T-helper 2 cell treated with Interferon-gamma antibody and Interleukin-4, amounts not matched to agents 5 μg/mL and 100 μg/mL, for 36 hours (primary cell): ENCODE results near the gene PCP2.

Source experiments
- DNase-seq: peaks from one replicate; pipeline ENCODE4 v3.0.0; 2021; ENCODE audit warnings: low spot score
- H3K27ac Mint-ChIP-seq: one replicate; pipeline ENCODE4 v1.8.0; 2021; ENCODE audit warnings: mild to moderate bottlenecking, mixed read lengths
- H3K27me3 Mint-ChIP-seq: one replicate; pipeline ENCODE4 v1.8.0; 2021; ENCODE audit warnings: low read depth, mixed read lengths
- H3K36me3 Mint-ChIP-seq: one replicate; pipeline ENCODE4 v1.8.0; 2021; ENCODE audit warnings: low read depth, mixed read lengths
- H3K4me1 Mint-ChIP-seq: one replicate; pipeline ENCODE4 v1.8.0; 2021; ENCODE audit warnings: low read depth, mixed read lengths
- H3K4me3 Mint-ChIP-seq: one replicate; pipeline ENCODE4 v1.8.0; 2022; ENCODE audit warnings: mild to moderate bottlenecking, moderate library complexity, mixed read lengths
- H3K9me3 Mint-ChIP-seq: one replicate; pipeline ENCODE4 v1.8.0; 2021; ENCODE audit warnings: mixed read lengths

The PCP2 gene

GRCh38 chr19:7638802-7639465 is 5.4 kb upstream of the PCP2 start:
- Mint-ChIP-seq H3K36me3 (peaks cover 22% of the 10 kb centered on the region), H3K9me3 (no peaks in the 10 kb centered on the region), H3K27me3 (no peaks in the 10 kb centered on the region), H3K27ac (no peak overlapping the region), H3K4me1 (peaks cover 15% of the 10 kb centered on the region), H3K4me3 (peak overlapping the region; percentile 62)
- DNase-seq = no peak

- Mint-ChIP-seq H3K27me3 (no peaks in the 10 kb centered on the region), H3K36me3 (peaks cover 15% of the 10 kb centered on the region), H3K27ac (peak overlapping the region; percentile 89), H3K9me3 (no peaks in the 10 kb centered on the region), H3K4me3 (peak overlapping the region; percentile 85), H3K4me1 (peaks cover 15% of the 10 kb centered on the region)
- DNase-seq = no peak
Observed at GRCh38 chr19:7637374-7638256, 4.1 kb upstream of the PCP2 start.

- peak within 1 kb of the TSS; percentile 89 for H3K27ac Mint-ChIP-seq
- H3K36me3 Mint-ChIP-seq = peaks cover 15% of the 10 kb centered on the region
- H3K4me1 Mint-ChIP-seq = peaks cover 15% of the 10 kb centered on the region
- peak within 1 kb of the TSS; percentile 85 for H3K4me3 Mint-ChIP-seq
- H3K27me3 Mint-ChIP-seq = no peaks in the 10 kb centered on the region
- peak; percentile 81 for DNase-seq
- no peaks in the 10 kb centered on the region for H3K9me3 Mint-ChIP-seq
Observed at GRCh38 chr19:7636691-7637373, 3.3 kb upstream of the PCP2 start, which contains the start of gene STXBP2. Gene STXBP2 (plus strand): TSS chr19:7637110. CDS start chr19:7637150, 40 bp downstream.

- H3K9me3 Mint-ChIP-seq = no peaks in the 10 kb centered on the region
- peaks cover 15% of the 10 kb centered on the region for H3K36me3 Mint-ChIP-seq
- no peak for DNase-seq
- peak overlapping the region; percentile 85 for H3K4me3 Mint-ChIP-seq
- H3K27ac Mint-ChIP-seq = peak overlapping the region; percentile 89
- no peaks in the 10 kb centered on the region for H3K27me3 Mint-ChIP-seq
- peaks cover 15% of the 10 kb centered on the region for H3K4me1 Mint-ChIP-seq
Observed at GRCh38 chr19:7636317-7636690, 2.8 kb upstream of the PCP2 start.

- Mint-ChIP-seq H3K4me3 (peak overlapping the region; percentile 85), H3K27me3 (no peaks in the 10 kb centered on the region), H3K27ac (peak overlapping the region; percentile 67), H3K36me3 (peaks cover 15% of the 10 kb centered on the region), H3K9me3 (no peaks in the 10 kb centered on the region), H3K4me1 (peaks cover 19% of the 10 kb centered on the region)
- no peak for DNase-seq
Observed at GRCh38 chr19:7635670-7636069, 2.2 kb upstream of the PCP2 start.

- DNase-seq = no peak
- Mint-ChIP-seq H3K4me1 (peaks cover 32% of the 10 kb centered on the region), H3K27ac (peak overlapping the region; percentile 15), H3K27me3 (no peaks in the 10 kb centered on the region), H3K9me3 (no peaks in the 10 kb centered on the region), H3K4me3 (no peak overlapping the region), H3K36me3 (peaks cover 7% of the 10 kb centered on the region)
Observed at GRCh38 chr19:7632340-7633203, 947 bp downstream of the PCP2 start.

- H3K27me3 Mint-ChIP-seq = no peaks in the 10 kb centered on the region
- no peak for DNase-seq
- no peak overlapping the region for H3K4me3 Mint-ChIP-seq
- peaks cover 12% of the 10 kb centered on the region for H3K36me3 Mint-ChIP-seq
- H3K27ac Mint-ChIP-seq = no peak overlapping the region
- peaks cover 30% of the 10 kb centered on the region for H3K4me1 Mint-ChIP-seq
- H3K9me3 Mint-ChIP-seq = no peaks in the 10 kb centered on the region
Observed at GRCh38 chr19:7631577-7631976, 1.9 kb downstream of the PCP2 start.

GRCh38 chr19:7629347-7630054 is 4.0 kb downstream of the PCP2 start, which contains the start of the genes PET100 and XAB2:
Gene PET100 (plus strand): TSS chr19:7629793. CDS start chr19:7629834, 41 bp downstream.
Gene XAB2 (minus strand): TSS chr19:7629545. CDS start chr19:7629527, 18 bp downstream.
- H3K36me3 Mint-ChIP-seq = peaks cover 11% of the 10 kb centered on the region
- peak; percentile 94 for DNase-seq
- H3K4me1 Mint-ChIP-seq = peaks cover 27% of the 10 kb centered on the region
- peak within 1 kb of the TSS; percentile 99 for H3K27ac Mint-ChIP-seq
- H3K27me3 Mint-ChIP-seq = no peaks in the 10 kb centered on the region
- H3K9me3 Mint-ChIP-seq = no peaks in the 10 kb centered on the region
- peak within 1 kb of the TSS; percentile 95 for H3K4me3 Mint-ChIP-seq

- Mint-ChIP-seq H3K9me3 (no peaks in the 10 kb centered on the region), H3K4me1 (peaks cover 27% of the 10 kb centered on the region), H3K4me3 (peak overlapping the region; percentile 95), H3K27ac (peak overlapping the region; percentile 99), H3K27me3 (no peaks in the 10 kb centered on the region), H3K36me3 (peaks cover 11% of the 10 kb centered on the region)
- no peak for DNase-seq
Observed at GRCh38 chr19:7628589-7629311, 4.8 kb downstream of the PCP2 start.

- no peak overlapping the region for H3K27ac Mint-ChIP-seq
- no peak overlapping the region for H3K4me3 Mint-ChIP-seq
- H3K4me1 Mint-ChIP-seq = peaks cover 27% of the 10 kb centered on the region
- no peaks in the 10 kb centered on the region for H3K27me3 Mint-ChIP-seq
- H3K36me3 Mint-ChIP-seq = peaks cover 16% of the 10 kb centered on the region
- no peak for DNase-seq
- H3K9me3 Mint-ChIP-seq = no peaks in the 10 kb centered on the region
Observed at GRCh38 chr19:7627166-7627565, 6.4 kb downstream of the PCP2 start.

- Mint-ChIP-seq H3K4me1 (peaks cover 25% of the 10 kb centered on the region), H3K27ac (no peak overlapping the region), H3K9me3 (no peaks in the 10 kb centered on the region), H3K4me3 (no peak overlapping the region), H3K27me3 (no peaks in the 10 kb centered on the region), H3K36me3 (peaks cover 24% of the 10 kb centered on the region)
- DNase-seq = no peak
Observed at GRCh38 chr19:7625763-7626372, 7.7 kb downstream of the PCP2 start.

GRCh38 chr19:7624810-7625209 is 8.7 kb downstream of the PCP2 start:
- Mint-ChIP-seq H3K4me1 (peaks cover 17% of the 10 kb centered on the region), H3K27ac (no peak overlapping the region), H3K9me3 (no peaks in the 10 kb centered on the region), H3K36me3 (peaks cover 23% of the 10 kb centered on the region), H3K27me3 (no peaks in the 10 kb centered on the region), H3K4me3 (no peak overlapping the region)
- no peak for DNase-seq
